Trophoblast cell (in vitro differentiated cells and primary cell): ENCODE data around the gene BCL2L1.
A peak's percentile ranks its signal among the peaks of the same experiment; 100 is the strongest.
"Not testable (repeated sequence)": the region's sequence is repeated elsewhere in the genome, so short reads cannot be mapped to it uniquely, and the experiment has no call there.

Source experiments
- DNase-seq, 2 donors: peaks; one replicate each; pipeline ENCODE4 v3.0.0-alpha.2; 2016
- H2AFZ ChIP-seq: 2 replicates; pipeline ENCODE4 v1.6.1; 2013; ENCODE audit warnings: low read length, moderate library complexity, mild to moderate bottlenecking; ENCODE audit not compliant: insufficient read depth, poor library complexity
- H2AK5ac ChIP-seq: 2 replicates; pipeline ENCODE4 v1.6.1; 2013; ENCODE audit warnings: mild to moderate bottlenecking, low read length
- H2BK120ac ChIP-seq: 2 replicates; pipeline ENCODE4 v1.6.1; 2013; ENCODE audit warnings: low read length, mild to moderate bottlenecking, moderate library complexity; ENCODE audit not compliant: insufficient read depth, poor library complexity
- H2BK12ac ChIP-seq: 2 replicates; pipeline ENCODE4 v1.6.1; 2013; ENCODE audit warnings: mild to moderate bottlenecking, low read length, moderate library complexity
- H2BK5ac ChIP-seq: 2 replicates; pipeline ENCODE4 v1.6.1; 2013; ENCODE audit warnings: low read length, low read depth, moderate library complexity, mild to moderate bottlenecking; ENCODE audit not compliant: poor library complexity
- H3K14ac ChIP-seq: 2 replicates; pipeline ENCODE4 v1.6.1; 2013; ENCODE audit warnings: mild to moderate bottlenecking, low read length
- H3K18ac ChIP-seq: 2 replicates; pipeline ENCODE4 v1.6.1; 2013; ENCODE audit warnings: mild to moderate bottlenecking, low read length
- H3K23ac ChIP-seq: 2 replicates; pipeline ENCODE4 v1.6.1; 2013; ENCODE audit warnings: low read length
- H3K27ac ChIP-seq: 2 replicates; pipeline ENCODE4 v1.5.1; 2013; ENCODE audit warnings: low read depth, mild to moderate bottlenecking, inconsistent platforms, low read length, moderate library complexity
- H3K27me3 ChIP-seq: 2 replicates; pipeline ENCODE4 v1.6.1; 2013; ENCODE audit warnings: inconsistent platforms, mild to moderate bottlenecking, low read length, moderate library complexity; ENCODE audit not compliant: insufficient read depth
- H3K36me3 ChIP-seq, 2 experiments: 1 replicate in 1 of 2; 2 replicates in 1 of 2; pipeline ENCODE4 v1.6.1; 2013; ENCODE audit warnings: low read length in 2 of 2, mild to moderate bottlenecking in 2 of 2, moderate library complexity in 1 of 2; ENCODE audit not compliant: insufficient read depth in 2 of 2, control insufficient read depth in 1 of 2
- H3K4ac ChIP-seq: 2 replicates; pipeline ENCODE4 v1.6.1; 2013; ENCODE audit warnings: low read depth, mild to moderate bottlenecking, low read length, moderate library complexity
- H3K4me1 ChIP-seq, 2 experiments: 1 replicate in 1 of 2; 2 replicates in 1 of 2; pipeline ENCODE4 v1.6.1; 2013; ENCODE audit warnings: low read length in 2 of 2, mild to moderate bottlenecking in 2 of 2, moderate library complexity in 1 of 2; ENCODE audit not compliant: insufficient read depth in 2 of 2, control insufficient read depth in 1 of 2
- H3K4me2 ChIP-seq: 2 replicates; pipeline ENCODE4 v1.6.1; 2013; ENCODE audit warnings: inconsistent platforms, mild to moderate bottlenecking, low read length, moderate library complexity
- H3K4me3 ChIP-seq: 2 replicates; pipeline ENCODE4 v1.5.1; 2013; ENCODE audit warnings: mild to moderate bottlenecking, low read depth, low read length, inconsistent platforms
- H3K79me1 ChIP-seq: one replicate; pipeline ENCODE4 v1.6.1; 2013; ENCODE audit warnings: low read length
- H3K79me2 ChIP-seq: 2 replicates; pipeline ENCODE4 v1.6.1; 2013; ENCODE audit warnings: low read length, mild to moderate bottlenecking; ENCODE audit not compliant: control insufficient read depth, insufficient read depth, poor library complexity
- H3K9ac ChIP-seq: 2 replicates; pipeline ENCODE4 v1.6.1; 2013; ENCODE audit warnings: mild to moderate bottlenecking, low read length
- H3K9me3 ChIP-seq: 2 replicates; pipeline ENCODE4 v1.6.1; 2013; ENCODE audit warnings: low read depth, mild to moderate bottlenecking, control low read depth, inconsistent platforms, low read length; ENCODE audit not compliant: insufficient read depth
- H4K12ac ChIP-seq: 2 replicates; pipeline ENCODE4 v1.6.1; 2013; ENCODE audit warnings: low read depth, mild to moderate bottlenecking, low read length, moderate library complexity
- H4K8ac ChIP-seq: 2 replicates; pipeline ENCODE4 v1.6.1; 2013; ENCODE audit warnings: low read depth, mild to moderate bottlenecking, low read length, moderate library complexity
- H4K91ac ChIP-seq: one replicate; pipeline ENCODE4 v1.6.1; 2013; ENCODE audit warnings: low read depth, mild to moderate bottlenecking, low read length, moderate library complexity
- WGBS: extraction: QIAGEN DNeasy Blood & Tissue Kit; methylation state at CpG from one replicate; pipeline ENCODE4 v1.1.7; 2013; ENCODE audit warnings: missing lambda C conversion rate; ENCODE audit not compliant: insufficient read length, insufficient coverage; ENCODE audit errors: extremely low coverage; 5-methylcytosine and 5-hydroxymethylcytosine counted together

The BCL2L1 gene

DNA sequence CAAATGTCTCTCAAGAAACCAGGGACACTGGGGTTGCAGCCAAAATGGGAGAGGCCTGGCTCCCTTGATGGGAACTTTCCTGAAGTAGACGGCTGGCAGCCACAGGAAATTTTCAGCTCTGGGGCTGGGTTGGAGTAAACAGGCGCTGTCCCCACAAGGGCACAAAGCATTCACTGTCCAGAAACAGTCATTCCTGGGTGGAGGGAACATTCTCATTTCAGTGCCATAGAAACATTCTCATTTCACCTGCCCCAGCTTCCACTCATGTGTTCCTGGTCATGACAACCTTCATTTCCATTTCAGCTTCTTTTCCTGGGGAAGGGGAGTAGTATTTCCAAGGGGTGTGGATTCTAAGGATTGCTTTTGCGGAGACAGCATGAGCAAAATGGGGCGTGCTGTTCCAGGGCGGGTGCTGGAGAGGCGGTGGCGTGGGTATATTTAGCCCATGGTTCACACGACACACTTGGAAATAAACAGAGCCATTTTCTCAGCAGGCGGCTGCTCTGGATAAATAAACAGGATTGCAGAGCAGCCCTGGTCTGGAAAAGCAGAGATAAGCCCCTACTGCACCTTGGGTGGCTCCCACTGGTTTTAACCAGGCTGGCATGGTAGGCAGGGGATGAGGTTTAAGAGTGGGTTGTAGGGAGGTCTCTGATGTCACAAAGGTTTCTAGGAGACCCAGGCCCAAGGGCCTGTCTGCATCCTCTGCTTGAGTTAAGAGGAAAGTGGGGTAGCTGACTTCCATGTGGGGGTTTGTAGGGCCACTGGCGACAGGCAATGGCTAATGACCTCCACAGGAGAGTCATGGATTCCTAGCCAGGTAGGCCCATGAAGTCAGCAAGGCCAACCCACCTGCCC, 52.1 kb downstream of the BCL2L1 start:
- Histone ChIP-seq H3K79me1 (peaks cover 6% of the 10 kb centered on the region), H3K27ac (no peak overlapping the region), H2BK5ac (no peak overlapping the region), H3K18ac (no peak overlapping the region), H4K12ac (no peak overlapping the region), H2BK12ac (no peak overlapping the region), H2BK120ac (no peak overlapping the region), H3K79me2 (peaks cover 2% of the 10 kb centered on the region), H3K4me2 (no peak overlapping the region), H3K9me3 (no peaks in the 10 kb centered on the region), H4K8ac (no peak overlapping the region), H3K4ac (no peak overlapping the region), H3K23ac (no peak overlapping the region), H3K9ac (no peak overlapping the region), H4K91ac (no peak overlapping the region), H3K4me1 (peaks cover 11 to 15% of the 10 kb centered on the region in 2 experiments), H3K14ac (no peak overlapping the region), H2AFZ (no peak overlapping the region), H2AK5ac (no peak overlapping the region), H3K27me3 (no peaks in the 10 kb centered on the region), H3K36me3 (peaks cover 3 to 8% of the 10 kb centered on the region in 2 experiments), H3K4me3 (no peak overlapping the region)
- no peak for DNase-seq
- WGBS = no CpG with 5 or more reads among the region's 10 CpGs

GRCh38 chr20:31669876-31670275, 52.8 kb downstream of the BCL2L1 start:
- H3K23ac ChIP-seq = no peak overlapping the region
- H3K9me3 ChIP-seq = no peaks in the 10 kb centered on the region

DNA sequence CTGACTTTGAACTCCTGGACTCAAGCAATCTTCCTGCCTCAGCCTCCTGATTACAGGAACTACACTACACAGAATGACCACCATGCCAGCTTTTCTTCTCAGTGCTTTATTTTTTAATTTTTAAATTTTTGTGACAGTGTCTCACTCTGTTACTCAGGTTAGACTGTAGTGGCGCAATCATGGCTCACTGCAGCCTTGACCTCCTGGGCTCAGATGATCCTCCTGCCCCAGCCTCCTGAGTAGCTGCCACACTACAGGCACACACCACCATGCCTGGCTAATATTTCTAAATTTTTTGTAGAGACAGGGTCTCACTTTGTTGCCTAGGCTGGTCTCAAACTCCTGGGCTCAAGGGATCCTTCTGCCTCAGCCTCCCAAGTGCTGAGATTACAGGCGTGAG, 53.7 kb downstream of the BCL2L1 start:
- no CpG with 5 or more reads among the region's 2 CpGs for WGBS
- H3K27ac ChIP-seq, H3K4ac ChIP-seq, H3K4me2 ChIP-seq, H2AFZ ChIP-seq, H2AK5ac ChIP-seq, DNase-seq, H3K79me1 ChIP-seq, H4K12ac ChIP-seq, H2BK5ac ChIP-seq, H3K14ac ChIP-seq, H3K23ac ChIP-seq, H3K4me3 ChIP-seq, H3K27me3 ChIP-seq, H2BK12ac ChIP-seq, H3K9ac ChIP-seq, H3K18ac ChIP-seq, H3K9me3 ChIP-seq, H3K79me2 ChIP-seq, H4K91ac ChIP-seq, H2BK120ac ChIP-seq, H4K8ac ChIP-seq: not testable (repeated sequence)
- peaks cover 14 to 15% of the 10 kb centered on the region in 2 experiments for H3K4me1 ChIP-seq
- H3K36me3 ChIP-seq = peaks cover 13 to 15% of the 10 kb centered on the region in 2 experiments

More at GRCh38 chr20:31669876-31670275, 52.8 kb downstream of the BCL2L1 start:
- Histone ChIP-seq H2BK120ac (no peak overlapping the region), H3K9ac (no peak overlapping the region), H3K14ac (no peak overlapping the region), H3K79me1 (no peaks in the 10 kb centered on the region), H3K4ac (no peak overlapping the region), H3K4me2 (no peak overlapping the region), H3K27me3 (no peaks in the 10 kb centered on the region), H4K12ac (no peak overlapping the region), H3K27ac (no peak overlapping the region), H4K91ac (no peak overlapping the region), H4K8ac (no peak overlapping the region), H3K18ac (no peak overlapping the region), H3K4me3 (no peak overlapping the region), H2BK5ac (no peak overlapping the region), H2AK5ac (no peak overlapping the region), H3K4me1 (peaks cover 8 to 12% of the 10 kb centered on the region in 2 experiments), H3K79me2 (no peaks in the 10 kb centered on the region), H2BK12ac (no peak overlapping the region), H3K36me3 (peaks cover 9 to 11% of the 10 kb centered on the region in 2 experiments), H2AFZ (no peak overlapping the region)
- no peak for DNase-seq
- no CpG with 5 or more reads among the region's 3 CpGs for WGBS

DNA sequence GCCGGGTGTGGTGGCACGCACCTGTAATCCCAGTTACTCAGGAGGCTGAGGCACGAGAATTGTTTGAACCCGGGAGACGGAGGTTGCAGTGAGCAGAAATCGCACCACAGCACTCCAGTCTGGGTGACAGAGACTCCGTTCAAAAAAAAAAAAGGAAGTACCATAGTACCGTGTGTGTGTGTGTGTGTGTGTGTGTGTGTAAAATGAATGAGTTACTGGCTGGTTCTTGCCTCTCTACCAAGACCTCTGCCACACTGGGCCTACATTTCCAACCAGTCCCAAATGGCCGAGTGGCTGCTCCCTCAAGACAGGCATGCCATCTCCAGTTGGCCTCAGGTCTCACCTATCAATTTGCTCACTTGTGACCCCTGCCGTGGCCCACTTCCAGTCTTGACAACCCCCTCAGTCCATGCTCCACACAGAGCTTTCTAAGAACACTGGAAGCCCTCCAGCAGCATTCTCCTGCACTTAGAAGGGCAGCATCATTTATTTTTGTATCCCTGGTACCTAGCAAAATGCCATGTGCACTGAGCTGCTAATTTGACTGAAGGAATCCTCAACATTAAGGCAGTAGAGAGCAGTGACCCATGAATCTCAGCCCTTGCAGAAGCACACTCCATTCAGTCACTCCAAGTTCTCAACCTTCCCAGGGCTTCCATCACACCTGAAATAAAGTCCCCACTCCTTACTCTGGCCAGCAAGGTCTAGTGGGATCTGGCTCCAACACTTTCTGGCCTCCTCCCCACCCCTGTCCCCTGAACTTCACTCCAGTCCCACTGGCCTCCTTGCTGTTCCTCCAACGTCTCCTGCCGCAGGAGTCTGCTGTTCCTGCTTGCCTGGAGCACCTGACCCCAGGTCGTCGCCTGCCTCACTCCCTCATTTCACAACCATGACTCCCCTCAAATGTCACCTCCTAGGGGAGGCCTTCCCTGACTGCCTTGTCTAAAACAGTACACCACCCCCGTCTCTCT, 55.1 kb downstream of the BCL2L1 start:
- Histone ChIP-seq H3K36me3 (peaks cover 13 to 15% of the 10 kb centered on the region in 2 experiments), H3K4me2 (no peak overlapping the region), H3K9me3 (no peaks in the 10 kb centered on the region), H2AFZ (no peak overlapping the region), H3K18ac (peak overlapping the region; percentile 32), H2AK5ac (peak overlapping the region; percentile 21), H3K79me1 (peaks cover 6% of the 10 kb centered on the region), H4K8ac (no peak overlapping the region), H3K27me3 (no peaks in the 10 kb centered on the region), H3K9ac (no peak overlapping the region), H3K14ac (peak overlapping the region; percentile 12), H2BK5ac (no peak overlapping the region), H3K27ac (no peak overlapping the region), H4K91ac (no peak overlapping the region), H2BK12ac (no peak overlapping the region), H3K4me3 (no peak overlapping the region), H2BK120ac (no peak overlapping the region), H3K23ac (no peak overlapping the region), H4K12ac (no peak overlapping the region), H3K4ac (no peak overlapping the region), H3K4me1 (peaks cover 21% of the 10 kb centered on the region in 2 experiments), H3K79me2 (no peaks in the 10 kb centered on the region)
- WGBS = no CpG with 5 or more reads among the region's 15 CpGs
- no peak for DNase-seq
